ENCODE data around the gene NRP1. TPM values are rescaled to one million over a fixed set of nuclear protein-coding genes. Genes with fewer than 3 reads are reported as not detected.

The NRP1 gene
- polyA plus RNA-seq, 1 of the 3 experiments (the other 2 are of a cell fraction): 129 TPM

- DNase-seq: no peak
- CTCF ChIA-PET: no interaction called here
- Histone ChIP-seq H3K4me2 (peak overlapping the region; percentile 36; the same call in 1 of the 2 replicates), H2AFZ (ENCODE audit: low read depth) (no peak overlapping the region), H3K9ac (peak overlapping the region; percentile 47; the same call in 1 of the 2 replicates), H3F3A (replicated peaks; ENCODE audit: insufficient read depth) (peaks cover 61% of the 10 kb centered on the region), H3K27ac (ENCODE audit: low read depth in 2 of 2, low read length in 1 of 2) (peak overlapping the region in 1 of 2 experiments; percentile 95; a peak in 3 of 4 replicates), H4K20me1 (ENCODE audit: insufficient read depth) (peaks cover 3% of the 10 kb centered on the region; the same call in 1 of the 2 replicates), H3K9me3 (no peaks in the 10 kb centered on the region), H3K9me2 (no peaks in the 10 kb centered on the region), H3K4me1 (ENCODE audit: control insufficient read depth in 1 of 2, insufficient read depth in 2 of 2, low read depth in 1 of 2, low read length in 1 of 2) (peaks cover 2 to 45% of the 10 kb centered on the region in 2 experiments; a peak in 3 of 4 replicates), H3K4me3 (ENCODE audit: low read depth in 2 of 2, low read length in 1 of 2) (no peak overlapping the region), H3K27me3 (ENCODE audit: insufficient read depth) (no peaks in the 10 kb centered on the region), H3K36me3 (replicated peaks in 1 of 2; ENCODE audit: control insufficient read depth in 1 of 2, insufficient read depth in 2 of 2, low read length in 1 of 2) (peaks cover 44 to 89% of the 10 kb centered on the region in 2 experiments), H3K79me2 (ENCODE audit: insufficient read depth) (peaks cover 74% of the 10 kb centered on the region)
- 85% methylated on average over 4 of the region's 4 CpGs for WGBS (ENCODE audit: low lambda C conversion rate)
- POLR2A ChIA-PET: no interaction called here
- no peak for TF ChIP-seq TCF12 (IDR thresholded peaks at IDR 0.05)
- no peak for TF ChIP-seq MAX (IDR thresholded peaks at IDR 0.05; ENCODE audit: low read depth)
- no peak for TF ChIP-seq CHD2 (IDR thresholded peaks at IDR 0.05; ENCODE audit: low read length, partially characterized antibody)
- no peak for TF ChIP-seq RAD21 (IDR thresholded peaks at IDR 0.05; ENCODE audit: low read length)
- TF ChIP-seq PBX3 (IDR thresholded peaks at IDR 0.05): no peak
- no peak for TF ChIP-seq GATA2 (CRISPR knock-in tag; IDR thresholded peaks at IDR 0.05)
- no peak for TF ChIP-seq RCOR1 (IDR thresholded peaks at IDR 0.05; ENCODE audit: low read length)
- TF ChIP-seq USF1 (IDR thresholded peaks at IDR 0.05; ENCODE audit: borderline replicate concordance, low read depth): no peak
- TF ChIP-seq NFIC (IDR thresholded peaks at IDR 0.05; ENCODE audit: borderline replicate concordance): no peak
- no peak for TF ChIP-seq TEAD4 (IDR thresholded peaks at IDR 0.05; ENCODE audit: borderline replicate concordance, insufficient read depth)
- no peak for TF ChIP-seq REST (IDR thresholded peaks at IDR 0.05; ENCODE audit: low read depth, low read length)
- TF ChIP-seq FOXJ3 (CRISPR knock-in tag; IDR thresholded peaks at IDR 0.05): no peak
- TF ChIP-seq FOXM1 (IDR thresholded peaks at IDR 0.05; ENCODE audit: low read depth): no peak
- no peak for TF ChIP-seq JUND (IDR thresholded peaks at IDR 0.05)
- no peak for TF ChIP-seq ELF1 (IDR thresholded peaks at IDR 0.05)
- no peak for TF ChIP-seq EP300 (IDR thresholded peaks at IDR 0.05; ENCODE audit: borderline replicate concordance in 1 of 2, low read depth in 1 of 2, low read length in 1 of 2)
Observed at GRCh38 chr10:33253411-33253810, 81.1 kb downstream of the NRP1 start.

All from SK-N-SH (cell line).